ENCODE measurements around the gene ZBTB22. TPM values are rescaled to one million over a fixed set of nuclear protein-coding genes. Genes with fewer than 3 reads are reported as not detected.

ZBTB22 gene
- polyA plus RNA-seq, 1 donor from 2014 or later = 16.5 TPM

DNA sequence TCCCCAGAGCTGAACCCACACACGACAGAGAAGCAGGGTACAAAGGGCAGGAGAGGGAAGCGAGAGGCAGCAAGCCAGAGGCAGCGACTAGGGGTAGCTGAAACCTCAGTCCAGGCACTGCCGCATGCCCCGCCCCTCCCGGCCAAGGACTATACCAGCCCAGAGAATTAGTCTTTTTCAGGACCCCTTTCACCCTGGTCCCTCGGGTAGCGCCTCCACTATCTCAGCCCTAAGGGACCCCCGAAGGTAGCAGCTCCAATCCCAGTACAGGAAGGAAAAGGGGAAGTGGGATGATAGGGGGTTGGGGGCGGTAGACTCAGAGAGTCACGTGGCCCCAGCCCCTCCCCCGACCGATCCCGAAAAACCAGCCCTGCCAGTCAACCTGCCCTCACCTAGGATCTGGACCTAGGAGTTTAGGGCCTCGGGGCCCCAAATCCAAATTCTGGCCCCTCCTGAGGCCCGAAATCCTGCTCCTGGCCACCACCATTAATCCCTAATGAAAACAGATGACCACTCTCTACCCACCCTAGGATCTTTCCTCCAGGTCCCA is 20.1 kb downstream of the ZBTB22 start:
- peak overlapping the region; percentile 91 for H3K4me3 ChIP-seq (ENCODE audit: low read length)
- no peak for TF ChIP-seq CTCF (IDR thresholded peaks at IDR 0.05; ENCODE audit: poor library complexity, severe bottlenecking)
- TF ChIP-seq SMC3 (conservative IDR thresholded peaks at IDR 0.05; ENCODE audit: poor library complexity) = no peak
- TF ChIP-seq POLR2AphosphoS5 (IDR thresholded peaks at IDR 0.05) = no peak
- TF ChIP-seq, protein P1, sequence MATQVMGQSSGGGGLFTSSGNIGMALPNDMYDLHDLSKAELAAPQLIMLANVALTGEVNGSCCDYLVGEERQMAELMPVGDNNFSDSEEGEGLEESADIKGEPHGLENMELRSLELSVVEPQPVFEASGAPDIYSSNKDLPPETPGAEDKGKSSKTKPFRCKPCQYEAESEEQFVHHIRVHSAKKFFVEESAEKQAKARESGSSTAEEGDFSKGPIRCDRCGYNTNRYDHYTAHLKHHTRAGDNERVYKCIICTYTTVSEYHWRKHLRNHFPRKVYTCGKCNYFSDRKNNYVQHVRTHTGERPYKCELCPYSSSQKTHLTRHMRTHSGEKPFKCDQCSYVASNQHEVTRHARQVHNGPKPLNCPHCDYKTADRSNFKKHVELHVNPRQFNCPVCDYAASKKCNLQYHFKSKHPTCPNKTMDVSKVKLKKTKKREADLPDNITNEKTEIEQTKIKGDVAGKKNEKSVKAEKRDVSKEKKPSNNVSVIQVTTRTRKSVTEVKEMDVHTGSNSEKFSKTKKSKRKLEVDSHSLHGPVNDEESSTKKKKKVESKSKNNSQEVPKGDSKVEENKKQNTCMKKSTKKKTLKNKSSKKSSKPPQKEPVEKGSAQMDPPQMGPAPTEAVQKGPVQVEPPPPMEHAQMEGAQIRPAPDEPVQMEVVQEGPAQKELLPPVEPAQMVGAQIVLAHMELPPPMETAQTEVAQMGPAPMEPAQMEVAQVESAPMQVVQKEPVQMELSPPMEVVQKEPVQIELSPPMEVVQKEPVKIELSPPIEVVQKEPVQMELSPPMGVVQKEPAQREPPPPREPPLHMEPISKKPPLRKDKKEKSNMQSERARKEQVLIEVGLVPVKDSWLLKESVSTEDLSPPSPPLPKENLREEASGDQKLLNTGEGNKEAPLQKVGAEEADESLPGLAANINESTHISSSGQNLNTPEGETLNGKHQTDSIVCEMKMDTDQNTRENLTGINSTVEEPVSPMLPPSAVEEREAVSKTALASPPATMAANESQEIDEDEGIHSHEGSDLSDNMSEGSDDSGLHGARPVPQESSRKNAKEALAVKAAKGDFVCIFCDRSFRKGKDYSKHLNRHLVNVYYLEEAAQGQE (IDR thresholded peaks at IDR 0.05; ENCODE audit: borderline replicate concordance) = no peak
- TF ChIP-seq RAD21 (conservative IDR thresholded peaks at IDR 0.05) = no peak
- TF ChIP-seq EP300 (conservative IDR thresholded peaks at IDR 0.05; ENCODE audit: poor library complexity, severe bottlenecking) = no peak
- no peak for TF ChIP-seq MXI1 (conservative IDR thresholded peaks at IDR 0.05; ENCODE audit: poor library complexity, severe bottlenecking)
- no peak for TF ChIP-seq TAF1 (IDR thresholded peaks at IDR 0.05; ENCODE audit: low read depth)
- TF ChIP-seq EZH2 (IDR thresholded peaks at IDR 0.05; ENCODE audit: borderline replicate concordance, insufficient read depth, low read length, poor library complexity, severe bottlenecking) = no peak
- H3F3A ChIP-seq (ENCODE audit: insufficient read depth, low read length, poor library complexity, severe bottlenecking) = no peaks in the 10 kb centered on the region
- H3K27ac ChIP-seq (ENCODE audit: low read length) = no peak overlapping the region
- H2AFZ ChIP-seq (ENCODE audit: low read depth, low read length) = no peak overlapping the region
- no peaks in the 10 kb centered on the region for H3K36me3 ChIP-seq (ENCODE audit: insufficient read depth, low read length)
- peaks cover 12% of the 10 kb centered on the region for H3K79me2 ChIP-seq (replicated peaks; ENCODE audit: insufficient read depth, low read length)
- peak overlapping the region; percentile 94 for H3K9ac ChIP-seq (ENCODE audit: low read length)
- H3K4me2 ChIP-seq (ENCODE audit: low read length) = no peak overlapping the region
- no peaks in the 10 kb centered on the region for H4K20me1 ChIP-seq (ENCODE audit: insufficient read depth)
- no peaks in the 10 kb centered on the region for H3K27me3 ChIP-seq (ENCODE audit: insufficient read depth, low read depth, low read length)
- no peaks in the 10 kb centered on the region for H3K9me2 ChIP-seq (ENCODE audit: insufficient read depth, low read length)
- no peaks in the 10 kb centered on the region for H3K9me3 ChIP-seq (ENCODE audit: low read length)

DNA sequence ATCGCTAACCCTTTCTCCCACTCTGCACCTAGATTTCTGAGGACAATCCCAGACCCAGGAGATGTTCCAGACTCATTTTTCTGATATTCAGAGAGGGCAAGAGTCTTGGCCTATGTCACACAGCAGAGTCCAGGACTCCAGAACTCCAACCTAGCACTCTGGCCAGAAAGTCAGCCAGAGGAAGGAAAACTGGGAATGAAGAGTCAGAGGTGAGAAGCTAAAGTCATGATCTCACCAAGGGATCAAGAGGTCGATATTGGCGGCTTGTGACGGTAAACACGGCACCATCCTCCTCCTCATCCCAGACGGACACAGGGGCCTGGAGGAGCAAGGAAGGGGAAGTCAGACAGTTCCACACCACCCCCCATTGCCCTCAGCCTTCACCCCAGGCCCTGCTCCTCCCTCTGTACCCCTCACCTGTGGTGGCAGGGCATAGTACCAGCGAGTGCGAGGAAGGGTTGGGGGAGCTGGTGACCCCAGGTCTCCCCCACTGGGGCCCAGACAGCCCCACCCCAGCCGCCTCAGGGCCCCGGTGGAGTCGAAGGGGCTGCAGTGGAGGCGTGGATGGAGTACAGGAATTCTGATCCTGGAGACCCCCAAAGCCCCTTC is 20.6 kb downstream of the ZBTB22 start:
- no peaks in the 10 kb centered on the region for H3K9me3 ChIP-seq (ENCODE audit: low read length)
- peak overlapping the region; percentile 91 for H3K4me3 ChIP-seq (ENCODE audit: low read length)
- TF ChIP-seq MXI1 (conservative IDR thresholded peaks at IDR 0.05; ENCODE audit: poor library complexity, severe bottlenecking) (no peak), SMC3 (conservative IDR thresholded peaks at IDR 0.05; ENCODE audit: poor library complexity) (no peak), POLR2AphosphoS5 (IDR thresholded peaks at IDR 0.05) (no peak), RAD21 (conservative IDR thresholded peaks at IDR 0.05) (no peak), EZH2 (IDR thresholded peaks at IDR 0.05; ENCODE audit: borderline replicate concordance, insufficient read depth, low read length, poor library complexity, severe bottlenecking) (no peak), CTCF (IDR thresholded peaks at IDR 0.05; ENCODE audit: poor library complexity, severe bottlenecking) (no peak), EP300 (conservative IDR thresholded peaks at IDR 0.05; ENCODE audit: poor library complexity, severe bottlenecking) (no peak), TAF1 (IDR thresholded peaks at IDR 0.05; ENCODE audit: low read depth) (no peak)
- TF ChIP-seq, protein P1 (IDR thresholded peaks at IDR 0.05; ENCODE audit: borderline replicate concordance) = no peak
- peaks cover 11% of the 10 kb centered on the region for H3K79me2 ChIP-seq (replicated peaks; ENCODE audit: insufficient read depth, low read length)
- no peak overlapping the region for H3K4me2 ChIP-seq (ENCODE audit: low read length)
- no peaks in the 10 kb centered on the region for H3F3A ChIP-seq (ENCODE audit: insufficient read depth, low read length, poor library complexity, severe bottlenecking)
- H3K36me3 ChIP-seq (ENCODE audit: insufficient read depth, low read length) = no peaks in the 10 kb centered on the region
- H3K27me3 ChIP-seq (ENCODE audit: insufficient read depth, low read depth, low read length) = no peaks in the 10 kb centered on the region
- H2AFZ ChIP-seq (ENCODE audit: low read depth, low read length) = no peak overlapping the region
- H3K9ac ChIP-seq (ENCODE audit: low read length) = no peak overlapping the region
- no peaks in the 10 kb centered on the region for H4K20me1 ChIP-seq (ENCODE audit: insufficient read depth)
- no peak overlapping the region for H3K27ac ChIP-seq (ENCODE audit: low read length)
- no peaks in the 10 kb centered on the region for H3K9me2 ChIP-seq (ENCODE audit: insufficient read depth, low read length)
